Neural cell (in vitro differentiated cells): Measurements from ENCODE around the gene MGME1. TPM values are rescaled to one million over a fixed set of nuclear protein-coding genes. Genes with fewer than 3 reads are reported as not detected.

Experiments used
- H2AFZ ChIP-seq: fragments of 200-600, 300-800 bp; sonication (generic), shearing (Covaris generic); 2 replicates; pipeline ENCODE4 v1.6.0; 2014; ENCODE audit warnings: low read depth, mild to moderate bottlenecking, antibody characterized with exemption, low read length, moderate library complexity
- H3F3A ChIP-seq: fragments of 200-600 bp; shearing (Covaris generic); 2 replicates; pipeline ENCODE4 v1.6.1; 2016; ENCODE audit warnings: mild to moderate bottlenecking, moderate library complexity, mixed read lengths, antibody characterized with exemption, low read length; ENCODE audit not compliant: insufficient read depth, poor library complexity, severe bottlenecking
- H3K27ac ChIP-seq: fragments of 200-600, 300-800 bp; sonication (generic), shearing (Covaris generic); 2 replicates; pipeline ENCODE4 v1.5.1; 2014; ENCODE audit warnings: mild to moderate bottlenecking, low read length, moderate library complexity
- H3K27me3 ChIP-seq: fragments of 300-800, 200-600 bp; sonication (generic), shearing (Covaris generic); 2 replicates; pipeline ENCODE4 v1.6.0; 2014; ENCODE audit warnings: mild to moderate bottlenecking, low read depth, low read length, moderate library complexity; ENCODE audit not compliant: insufficient read depth
- H3K36me3 ChIP-seq: fragments of 300-800, 200-600 bp; sonication (generic), shearing (Covaris generic); 2 replicates; pipeline ENCODE4 v1.5.1; 2014; ENCODE audit warnings: mild to moderate bottlenecking, antibody characterized with exemption, low read length, moderate library complexity; ENCODE audit not compliant: insufficient read depth
- H3K4me2 ChIP-seq: fragments of 300-800, 200-600 bp; sonication (generic), shearing (Covaris generic); 2 replicates; pipeline ENCODE4 v1.6.0; 2014; ENCODE audit warnings: mild to moderate bottlenecking, low read length
- H3K4me3 ChIP-seq: fragments of 300-800, 200-600 bp; sonication (generic), shearing (Covaris generic); 2 replicates; pipeline ENCODE4 v1.5.1; 2014; ENCODE audit warnings: mild to moderate bottlenecking, low read length, moderate library complexity
- H3K79me2 ChIP-seq: fragments of 200-600 bp; shearing (Covaris generic); replicated peaks from 2 replicates; pipeline ENCODE4 v1.6.0; 2014; ENCODE audit warnings: mild to moderate bottlenecking, low read length, moderate library complexity; ENCODE audit not compliant: insufficient read depth
- H3K9ac ChIP-seq: fragments of 300-800, 200-600 bp; sonication (generic), shearing (Covaris generic); 2 replicates; pipeline ENCODE4 v1.6.1; 2016; ENCODE audit warnings: mild to moderate bottlenecking, low read length, mixed read lengths
- H3K9me2 ChIP-seq: fragments of 200-600 bp; shearing (Covaris generic); 2 replicates; pipeline ENCODE4 v1.6.1; 2016; ENCODE audit warnings: mild to moderate bottlenecking, low read length, mixed read lengths; ENCODE audit not compliant: insufficient read depth
- H3K9me3 ChIP-seq: fragments of 200-600, 300-800 bp; sonication (generic), shearing (Covaris generic); 2 replicates; pipeline ENCODE4 v1.6.1; 2016; ENCODE audit warnings: mild to moderate bottlenecking, mixed run types, low read length, moderate library complexity, mixed read lengths
- H4K20me1 ChIP-seq: fragments of 200-600 bp; shearing (Covaris generic); 2 replicates; pipeline ENCODE4 v1.6.1; 2016; ENCODE audit warnings: mild to moderate bottlenecking, mixed run types; ENCODE audit not compliant: insufficient read depth
- EP300 ChIP-seq: fragments of 450-650 bp; conservative IDR thresholded peaks from 2 replicates; pipeline ENCODE4 v1.6.1; 2014; ENCODE audit warnings: antibody characterized with exemption, mild to moderate bottlenecking, moderate library complexity; ENCODE audit not compliant: poor library complexity, severe bottlenecking
- EZH2 ChIP-seq: fragments of 200-600, 300-800 bp; shearing (Covaris generic), sonication (generic); IDR thresholded peaks from 2 replicates; pipeline ENCODE4 v1.6.1; 2014; ENCODE audit warnings: antibody characterized with exemption, low read length, borderline replicate concordance, mild to moderate bottlenecking; ENCODE audit not compliant: insufficient read depth, poor library complexity, severe bottlenecking
- MXI1 ChIP-seq: fragments of 450-650 bp; conservative IDR thresholded peaks from 2 replicates; pipeline ENCODE4 v1.6.1; 2014; ENCODE audit warnings: antibody characterized with exemption, mild to moderate bottlenecking; ENCODE audit not compliant: poor library complexity, severe bottlenecking
- POLR2AphosphoS5 ChIP-seq: IDR thresholded peaks from 2 replicates; pipeline ENCODE4 v1.6.1; 2012
- RAD21 ChIP-seq: fragments of 450-650 bp; conservative IDR thresholded peaks from 2 replicates; pipeline ENCODE4 v1.6.1; 2014; ENCODE audit warnings: antibody characterized with exemption, mild to moderate bottlenecking, moderate library complexity
- SMC3 ChIP-seq: fragments of 450-650 bp; conservative IDR thresholded peaks from 2 replicates; pipeline ENCODE4 v1.6.1; 2014; ENCODE audit warnings: antibody characterized with exemption, mild to moderate bottlenecking, moderate library complexity; ENCODE audit not compliant: poor library complexity
- TAF1 ChIP-seq: IDR thresholded peaks from 2 replicates; pipeline ENCODE4 v1.6.1; 2012; ENCODE audit warnings: low read depth
- polyA plus RNA-seq: library from polyadenylated mRNA; depleted of rRNA; stranded (reverse); fragments of >200 nt; gene quantifications from 2 replicates; pipeline ENCODE4 v1.2.3, GENCODE V29; 2014
- TF ChIP-seq, protein P1 (sequence below): IDR thresholded peaks from 2 replicates; pipeline ENCODE4 v1.6.1; 2012; ENCODE audit warnings: borderline replicate concordance
- TF ChIP-seq, protein P2 (sequence below): fragments of 450-650 bp; IDR thresholded peaks from 2 replicates; pipeline ENCODE4 v1.5.1; 2014; ENCODE audit warnings: antibody characterized with exemption, mild to moderate bottlenecking, moderate library complexity; ENCODE audit not compliant: poor library complexity, severe bottlenecking

Gene MGME1
- polyA plus RNA-seq, 1 donor from 2014 or later, result 7.0 TPM

DNA sequence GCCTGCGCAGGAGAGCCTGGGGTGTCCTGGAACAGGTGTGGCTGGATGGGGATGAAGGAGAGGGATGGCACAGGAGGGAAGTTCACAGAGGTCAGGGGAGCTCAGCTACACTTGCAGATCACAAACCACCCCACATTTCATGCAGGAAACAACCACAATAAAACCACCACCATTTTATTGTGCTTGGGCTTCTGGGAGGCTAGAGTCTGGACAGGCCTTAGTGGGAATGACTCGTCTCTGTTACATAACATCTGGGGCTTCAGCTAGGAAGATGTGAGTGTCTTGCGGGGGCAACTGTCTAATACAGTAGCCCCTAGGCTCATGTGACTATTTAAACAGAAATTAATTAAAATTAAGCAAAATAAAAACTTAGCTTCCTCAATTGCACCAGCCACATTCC is 33.6 kb upstream of the MGME1 start:
- no peak overlapping the region for H3K4me2 ChIP-seq
- no peak overlapping the region for H3K4me3 ChIP-seq
- no peak for TF ChIP-seq EZH2
- TF ChIP-seq, protein P1, sequence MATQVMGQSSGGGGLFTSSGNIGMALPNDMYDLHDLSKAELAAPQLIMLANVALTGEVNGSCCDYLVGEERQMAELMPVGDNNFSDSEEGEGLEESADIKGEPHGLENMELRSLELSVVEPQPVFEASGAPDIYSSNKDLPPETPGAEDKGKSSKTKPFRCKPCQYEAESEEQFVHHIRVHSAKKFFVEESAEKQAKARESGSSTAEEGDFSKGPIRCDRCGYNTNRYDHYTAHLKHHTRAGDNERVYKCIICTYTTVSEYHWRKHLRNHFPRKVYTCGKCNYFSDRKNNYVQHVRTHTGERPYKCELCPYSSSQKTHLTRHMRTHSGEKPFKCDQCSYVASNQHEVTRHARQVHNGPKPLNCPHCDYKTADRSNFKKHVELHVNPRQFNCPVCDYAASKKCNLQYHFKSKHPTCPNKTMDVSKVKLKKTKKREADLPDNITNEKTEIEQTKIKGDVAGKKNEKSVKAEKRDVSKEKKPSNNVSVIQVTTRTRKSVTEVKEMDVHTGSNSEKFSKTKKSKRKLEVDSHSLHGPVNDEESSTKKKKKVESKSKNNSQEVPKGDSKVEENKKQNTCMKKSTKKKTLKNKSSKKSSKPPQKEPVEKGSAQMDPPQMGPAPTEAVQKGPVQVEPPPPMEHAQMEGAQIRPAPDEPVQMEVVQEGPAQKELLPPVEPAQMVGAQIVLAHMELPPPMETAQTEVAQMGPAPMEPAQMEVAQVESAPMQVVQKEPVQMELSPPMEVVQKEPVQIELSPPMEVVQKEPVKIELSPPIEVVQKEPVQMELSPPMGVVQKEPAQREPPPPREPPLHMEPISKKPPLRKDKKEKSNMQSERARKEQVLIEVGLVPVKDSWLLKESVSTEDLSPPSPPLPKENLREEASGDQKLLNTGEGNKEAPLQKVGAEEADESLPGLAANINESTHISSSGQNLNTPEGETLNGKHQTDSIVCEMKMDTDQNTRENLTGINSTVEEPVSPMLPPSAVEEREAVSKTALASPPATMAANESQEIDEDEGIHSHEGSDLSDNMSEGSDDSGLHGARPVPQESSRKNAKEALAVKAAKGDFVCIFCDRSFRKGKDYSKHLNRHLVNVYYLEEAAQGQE, result no peak
- TF ChIP-seq, protein P2, sequence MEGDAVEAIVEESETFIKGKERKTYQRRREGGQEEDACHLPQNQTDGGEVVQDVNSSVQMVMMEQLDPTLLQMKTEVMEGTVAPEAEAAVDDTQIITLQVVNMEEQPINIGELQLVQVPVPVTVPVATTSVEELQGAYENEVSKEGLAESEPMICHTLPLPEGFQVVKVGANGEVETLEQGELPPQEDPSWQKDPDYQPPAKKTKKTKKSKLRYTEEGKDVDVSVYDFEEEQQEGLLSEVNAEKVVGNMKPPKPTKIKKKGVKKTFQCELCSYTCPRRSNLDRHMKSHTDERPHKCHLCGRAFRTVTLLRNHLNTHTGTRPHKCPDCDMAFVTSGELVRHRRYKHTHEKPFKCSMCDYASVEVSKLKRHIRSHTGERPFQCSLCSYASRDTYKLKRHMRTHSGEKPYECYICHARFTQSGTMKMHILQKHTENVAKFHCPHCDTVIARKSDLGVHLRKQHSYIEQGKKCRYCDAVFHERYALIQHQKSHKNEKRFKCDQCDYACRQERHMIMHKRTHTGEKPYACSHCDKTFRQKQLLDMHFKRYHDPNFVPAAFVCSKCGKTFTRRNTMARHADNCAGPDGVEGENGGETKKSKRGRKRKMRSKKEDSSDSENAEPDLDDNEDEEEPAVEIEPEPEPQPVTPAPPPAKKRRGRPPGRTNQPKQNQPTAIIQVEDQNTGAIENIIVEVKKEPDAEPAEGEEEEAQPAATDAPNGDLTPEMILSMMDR, result no peak
- no peak for TF ChIP-seq SMC3
- no peak for TF ChIP-seq POLR2AphosphoS5
- TF ChIP-seq EP300, result no peak
- no peak for TF ChIP-seq RAD21
- TF ChIP-seq MXI1, result no peak
- TF ChIP-seq TAF1, result no peak
- no peaks in the 10 kb centered on the region for H3F3A ChIP-seq
- no peak overlapping the region for H2AFZ ChIP-seq
- H3K9me2 ChIP-seq, result no peaks in the 10 kb centered on the region
- H4K20me1 ChIP-seq, result no peaks in the 10 kb centered on the region
- H3K9me3 ChIP-seq, result no peaks in the 10 kb centered on the region
- H3K9ac ChIP-seq, result no peak overlapping the region
- no peaks in the 10 kb centered on the region for H3K27me3 ChIP-seq
- H3K27ac ChIP-seq, result no peak overlapping the region
- H3K79me2 ChIP-seq, result no peaks in the 10 kb centered on the region
- no peaks in the 10 kb centered on the region for H3K36me3 ChIP-seq

DNA sequence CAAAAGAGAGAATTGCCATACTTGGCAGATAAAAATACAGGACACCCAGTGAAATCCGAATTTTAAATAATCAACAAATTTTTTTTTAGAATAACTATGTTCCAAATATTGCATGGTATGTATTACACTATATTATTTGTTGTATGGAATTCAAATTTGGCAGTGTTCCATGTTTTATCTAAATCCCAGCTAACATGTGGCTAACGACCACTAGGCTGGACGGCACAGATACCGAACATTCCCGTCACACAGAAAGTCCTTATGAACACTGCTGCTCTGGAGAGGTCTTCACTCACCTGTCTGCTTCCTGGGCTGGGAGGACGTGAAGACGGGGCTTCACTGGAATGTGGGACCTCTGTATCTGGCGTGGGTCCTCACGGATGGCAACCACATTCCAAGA is 33.1 kb upstream of the MGME1 start:
- H3K9me2 ChIP-seq, result no peaks in the 10 kb centered on the region
- TF ChIP-seq POLR2AphosphoS5, result no peak
- no peak for TF ChIP-seq EP300
- TF ChIP-seq SMC3, result no peak
- TF ChIP-seq EZH2, result no peak
- TF ChIP-seq, protein P2, result no peak
- TF ChIP-seq MXI1, result no peak
- TF ChIP-seq, protein P1, result no peak
- TF ChIP-seq RAD21, result no peak
- TF ChIP-seq TAF1, result no peak
- no peaks in the 10 kb centered on the region for H3K9me3 ChIP-seq
- H4K20me1 ChIP-seq, result no peaks in the 10 kb centered on the region
- no peak overlapping the region for H3K4me3 ChIP-seq
- no peak overlapping the region for H2AFZ ChIP-seq
- no peaks in the 10 kb centered on the region for H3F3A ChIP-seq
- H3K9ac ChIP-seq, result no peak overlapping the region
- no peak overlapping the region for H3K27ac ChIP-seq
- H3K27me3 ChIP-seq, result no peaks in the 10 kb centered on the region
- H3K79me2 ChIP-seq, result no peaks in the 10 kb centered on the region
- no peaks in the 10 kb centered on the region for H3K36me3 ChIP-seq
- H3K4me2 ChIP-seq, result no peak overlapping the region
